A673 (cell line): ENCODE measurements around the gene IMMP2L.

Experiments used
- EZH2 ChIP-seq: fragments of 200-600 bp; sonication (generic); IDR thresholded peaks from 2 replicates; pipeline ENCODE4 v1.6.1; 2017; ENCODE audit warnings: borderline replicate concordance, low read depth, mild to moderate bottlenecking, mixed read lengths, antibody characterized with exemption, low read length; ENCODE audit not compliant: poor library complexity, severe bottlenecking
- TF ChIP-seq, protein P1 (sequence below): fragments of 300-800, 200-600 bp; sonication (generic); conservative IDR thresholded peaks from 2 replicates; pipeline ENCODE4 v1.5.1; 2017; ENCODE audit warnings: low read depth, mild to moderate bottlenecking, antibody characterized with exemption, low read length, moderate library complexity, mixed read lengths

- TF ChIP-seq, protein P1, sequence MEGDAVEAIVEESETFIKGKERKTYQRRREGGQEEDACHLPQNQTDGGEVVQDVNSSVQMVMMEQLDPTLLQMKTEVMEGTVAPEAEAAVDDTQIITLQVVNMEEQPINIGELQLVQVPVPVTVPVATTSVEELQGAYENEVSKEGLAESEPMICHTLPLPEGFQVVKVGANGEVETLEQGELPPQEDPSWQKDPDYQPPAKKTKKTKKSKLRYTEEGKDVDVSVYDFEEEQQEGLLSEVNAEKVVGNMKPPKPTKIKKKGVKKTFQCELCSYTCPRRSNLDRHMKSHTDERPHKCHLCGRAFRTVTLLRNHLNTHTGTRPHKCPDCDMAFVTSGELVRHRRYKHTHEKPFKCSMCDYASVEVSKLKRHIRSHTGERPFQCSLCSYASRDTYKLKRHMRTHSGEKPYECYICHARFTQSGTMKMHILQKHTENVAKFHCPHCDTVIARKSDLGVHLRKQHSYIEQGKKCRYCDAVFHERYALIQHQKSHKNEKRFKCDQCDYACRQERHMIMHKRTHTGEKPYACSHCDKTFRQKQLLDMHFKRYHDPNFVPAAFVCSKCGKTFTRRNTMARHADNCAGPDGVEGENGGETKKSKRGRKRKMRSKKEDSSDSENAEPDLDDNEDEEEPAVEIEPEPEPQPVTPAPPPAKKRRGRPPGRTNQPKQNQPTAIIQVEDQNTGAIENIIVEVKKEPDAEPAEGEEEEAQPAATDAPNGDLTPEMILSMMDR: no peak
- TF ChIP-seq EZH2: no peak
Measured at GRCh38 chr7:111101856-111102646, 460.2 kb downstream of the IMMP2L start.
